Erythroblast (primary cell): Measurements from ENCODE around the gene VWC2.

Source experiments
- GATA1 ChIP-seq: IDR thresholded peaks from 2 replicates; pipeline ENCODE4 v1.6.1; 2011; ENCODE audit warnings: low read depth, mild to moderate bottlenecking, control low read depth, low read length, moderate library complexity
- POLR2A ChIP-seq: IDR thresholded peaks from 2 replicates; pipeline ENCODE4 v1.6.1; 2011; ENCODE audit warnings: mild to moderate bottlenecking, low read length

- TF ChIP-seq POLR2A: no peak
- no peak for TF ChIP-seq GATA1
Measured at GRCh38 chr7:49766966-49767365, 6.5 kb upstream of the VWC2 start.
